Keratinocyte (primary cell): Measurements from ENCODE around the gene SAYSD1.

Experiments
- EZH2 ChIP-seq: IDR thresholded peaks from one replicate; pipeline ENCODE4 v1.6.1; 2012; ENCODE audit warnings: inconsistent platforms, mild to moderate bottlenecking, low read length, moderate library complexity
- TF ChIP-seq, protein P1 (sequence below), 3 experiments: IDR thresholded peaks in 1 of 3; conservative IDR thresholded peaks in 1 of 3; optimal IDR thresholded peaks in 1 of 3; 2 replicates in 2 of 3; 3 replicates in 1 of 3; pipeline versions ENCODE3 to v1.5.1; 2011; ENCODE audit warnings: low read length in 3 of 3, mild to moderate bottlenecking in 3 of 3, moderate library complexity in 2 of 3, control low read depth in 1 of 3, inconsistent platforms in 1 of 3; ENCODE audit not compliant: insufficient read depth in 2 of 3; ENCODE audit errors: extremely low read depth in 1 of 3

DNA sequence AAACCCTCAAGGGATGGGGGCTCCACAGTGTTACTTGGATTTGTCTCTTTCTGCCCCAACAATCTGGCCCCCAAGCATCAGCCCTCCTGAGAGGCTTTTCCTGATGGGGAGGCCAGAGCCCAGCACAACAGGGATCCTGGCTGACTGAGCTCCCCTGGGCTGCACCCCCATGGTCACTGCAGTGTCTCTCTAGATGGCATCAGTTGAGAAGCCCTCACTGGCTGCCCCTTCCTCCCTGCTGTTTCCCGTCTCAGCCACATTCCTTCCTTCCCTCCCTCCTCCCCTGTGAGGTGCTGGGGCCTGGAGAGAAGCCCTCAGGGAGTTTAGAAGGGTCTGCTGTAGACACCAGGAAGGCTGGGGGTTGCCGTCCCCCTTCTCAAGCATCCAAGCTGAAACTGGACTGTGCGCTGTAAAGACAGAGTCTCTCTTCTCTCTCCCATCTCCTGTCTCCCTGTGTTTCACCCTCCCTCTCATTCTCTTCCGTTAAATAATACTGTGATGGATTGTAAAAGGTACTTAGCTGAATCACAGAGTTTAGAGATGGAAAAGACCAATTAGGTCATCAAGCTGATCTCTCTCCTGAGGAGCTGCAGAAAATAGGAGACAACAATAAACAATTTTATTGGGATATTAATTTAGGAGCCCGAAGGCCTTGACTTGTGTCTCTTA lies 29.7 kb downstream of the SAYSD1 start:
- TF ChIP-seq, protein P1, sequence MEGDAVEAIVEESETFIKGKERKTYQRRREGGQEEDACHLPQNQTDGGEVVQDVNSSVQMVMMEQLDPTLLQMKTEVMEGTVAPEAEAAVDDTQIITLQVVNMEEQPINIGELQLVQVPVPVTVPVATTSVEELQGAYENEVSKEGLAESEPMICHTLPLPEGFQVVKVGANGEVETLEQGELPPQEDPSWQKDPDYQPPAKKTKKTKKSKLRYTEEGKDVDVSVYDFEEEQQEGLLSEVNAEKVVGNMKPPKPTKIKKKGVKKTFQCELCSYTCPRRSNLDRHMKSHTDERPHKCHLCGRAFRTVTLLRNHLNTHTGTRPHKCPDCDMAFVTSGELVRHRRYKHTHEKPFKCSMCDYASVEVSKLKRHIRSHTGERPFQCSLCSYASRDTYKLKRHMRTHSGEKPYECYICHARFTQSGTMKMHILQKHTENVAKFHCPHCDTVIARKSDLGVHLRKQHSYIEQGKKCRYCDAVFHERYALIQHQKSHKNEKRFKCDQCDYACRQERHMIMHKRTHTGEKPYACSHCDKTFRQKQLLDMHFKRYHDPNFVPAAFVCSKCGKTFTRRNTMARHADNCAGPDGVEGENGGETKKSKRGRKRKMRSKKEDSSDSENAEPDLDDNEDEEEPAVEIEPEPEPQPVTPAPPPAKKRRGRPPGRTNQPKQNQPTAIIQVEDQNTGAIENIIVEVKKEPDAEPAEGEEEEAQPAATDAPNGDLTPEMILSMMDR (optimal IDR thresholded peaks at IDR 0.05 in 1 of 3, IDR thresholded peaks at IDR 0.05 in 1 of 3, conservative IDR thresholded peaks at IDR 0.05 in 1 of 3; ENCODE audit: extremely low read depth in 1 of 3, insufficient read depth in 2 of 3, low read length in 3 of 3): no peak
- TF ChIP-seq EZH2: no peak
